OCI-LY7 (cell line): ENCODE measurements around the gene TSTD2.

Experiments
- CTCF ChIP-seq: fragments of 200-600 bp; sonication (generic); conservative IDR thresholded peaks from 2 replicates; pipeline ENCODE4 v1.5.1; 2014; ENCODE audit warnings: mild to moderate bottlenecking, antibody characterized with exemption, low read length, moderate library complexity, mixed read lengths
- EZH2phosphoT487 ChIP-seq: fragments of 200-600 bp; sonication (generic); IDR thresholded peaks from 2 replicates; pipeline ENCODE4 v1.6.1; 2018; ENCODE audit warnings: low read depth, borderline replicate concordance, mild to moderate bottlenecking, mixed run types, antibody characterized with exemption, low read length, moderate library complexity, mixed read lengths

DNA sequence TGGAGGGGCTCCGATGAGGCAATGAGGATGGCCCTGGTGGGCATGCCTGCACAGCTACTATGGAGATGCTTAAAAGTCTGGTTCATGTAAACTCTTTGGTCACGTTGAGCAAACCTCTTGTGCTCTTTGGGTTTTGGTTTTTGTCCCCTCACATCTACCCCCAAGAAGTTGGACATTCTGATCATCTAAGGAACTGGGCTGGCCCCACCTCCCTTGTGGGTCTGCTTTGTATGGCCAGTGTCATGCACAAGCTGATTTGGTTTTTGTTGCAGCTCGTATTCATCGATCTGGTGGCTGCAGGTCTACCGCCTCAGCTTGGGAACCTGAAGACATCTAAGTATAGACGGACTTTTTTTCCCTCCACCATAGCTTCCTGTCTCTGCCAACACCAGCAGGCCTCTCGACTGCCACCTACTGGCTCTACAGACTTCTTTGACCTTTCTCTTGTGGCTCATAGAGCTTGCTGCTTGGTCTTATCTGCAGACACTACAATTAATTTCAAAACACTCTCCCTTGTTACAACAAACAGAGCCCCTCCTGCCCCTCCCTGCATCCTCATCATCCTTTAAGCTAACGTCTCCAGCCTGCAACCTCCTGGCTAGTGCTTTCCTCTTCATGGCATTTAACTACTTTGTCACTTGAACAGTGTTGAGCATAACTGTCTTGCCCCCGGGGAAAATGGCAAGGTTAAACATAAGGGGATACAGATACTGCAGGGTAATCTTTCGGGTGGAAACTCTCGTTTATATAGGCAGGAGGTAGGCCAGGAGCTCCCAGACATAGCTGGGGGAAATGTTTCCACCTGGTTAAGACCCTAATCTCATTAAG lies 34.5 kb downstream of the TSTD2 start:
- TF ChIP-seq CTCF (peak; percentile 92), EZH2phosphoT487 (no peak)
